RCC 7860 (cell line): ENCODE measurements around the gene ZNF407.

Source experiments
- DNase-seq: peaks from one replicate; pipeline ENCODE4 v3.0.0-alpha.2; 2015; ENCODE audit warnings: low spot score
- FAIRE-seq: peaks from 2 replicates; lab custom pipeline; 2012; peaks lifted over from hg19 to GRCh38; lab: Jason Lieb, UNC

Gene ZNF407

GRCh38 chr18:74624466-74624865 lies 26.8 kb downstream of the ZNF407 start:
- FAIRE-seq (no peak), DNase-seq (no peak)

DNA sequence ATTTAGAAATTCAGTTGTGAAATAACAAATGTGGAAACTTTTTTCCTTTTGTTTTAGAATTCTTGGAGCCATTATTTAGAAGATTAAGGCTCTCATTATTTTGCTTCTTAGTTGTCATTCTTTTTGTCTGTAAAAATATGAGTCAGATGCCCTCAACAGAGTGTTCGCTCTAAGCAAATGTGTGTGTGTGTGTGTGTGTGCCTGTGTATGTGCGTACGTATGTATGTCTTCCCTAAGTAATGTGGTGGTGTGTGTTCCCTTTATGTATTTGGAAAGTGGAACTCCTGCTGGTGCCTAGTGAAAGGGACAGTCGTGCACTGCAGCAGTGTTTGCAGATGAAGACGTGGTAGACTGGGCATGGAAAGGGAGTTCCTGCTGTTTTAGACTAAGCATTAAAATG lies 27.5 kb downstream of the ZNF407 start:
- no peak for FAIRE-seq
- no peak for DNase-seq

- DNase-seq (no peak), FAIRE-seq (no peak)
Observed at GRCh38 chr18:74626049-74626874, 28.6 kb downstream of the ZNF407 start.

- FAIRE-seq (no peak), DNase-seq (no peak)
Observed at GRCh38 chr18:74630804-74631203, 33.1 kb downstream of the ZNF407 start.

DNA sequence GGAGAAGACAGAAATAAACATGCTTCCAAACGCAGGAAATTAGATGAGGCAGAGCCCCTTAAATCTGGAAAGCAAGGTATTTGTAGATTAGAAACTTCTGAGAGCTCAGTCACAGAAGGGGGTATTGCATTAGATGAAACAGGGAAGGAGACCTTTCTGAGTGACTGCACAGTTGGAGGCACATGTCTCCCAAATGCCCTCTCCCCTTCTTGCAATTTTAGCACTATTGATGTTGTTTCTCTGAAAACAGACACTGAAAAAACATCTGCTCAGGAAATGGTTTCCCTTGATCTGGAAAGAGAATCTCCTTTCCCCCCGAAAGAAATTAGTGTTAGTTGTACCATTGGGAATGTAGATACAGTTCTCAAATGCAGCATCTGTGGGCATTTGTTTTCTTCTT lies 33.5 kb downstream of the ZNF407 start:
- DNase-seq (no peak), FAIRE-seq (no peak)

DNA sequence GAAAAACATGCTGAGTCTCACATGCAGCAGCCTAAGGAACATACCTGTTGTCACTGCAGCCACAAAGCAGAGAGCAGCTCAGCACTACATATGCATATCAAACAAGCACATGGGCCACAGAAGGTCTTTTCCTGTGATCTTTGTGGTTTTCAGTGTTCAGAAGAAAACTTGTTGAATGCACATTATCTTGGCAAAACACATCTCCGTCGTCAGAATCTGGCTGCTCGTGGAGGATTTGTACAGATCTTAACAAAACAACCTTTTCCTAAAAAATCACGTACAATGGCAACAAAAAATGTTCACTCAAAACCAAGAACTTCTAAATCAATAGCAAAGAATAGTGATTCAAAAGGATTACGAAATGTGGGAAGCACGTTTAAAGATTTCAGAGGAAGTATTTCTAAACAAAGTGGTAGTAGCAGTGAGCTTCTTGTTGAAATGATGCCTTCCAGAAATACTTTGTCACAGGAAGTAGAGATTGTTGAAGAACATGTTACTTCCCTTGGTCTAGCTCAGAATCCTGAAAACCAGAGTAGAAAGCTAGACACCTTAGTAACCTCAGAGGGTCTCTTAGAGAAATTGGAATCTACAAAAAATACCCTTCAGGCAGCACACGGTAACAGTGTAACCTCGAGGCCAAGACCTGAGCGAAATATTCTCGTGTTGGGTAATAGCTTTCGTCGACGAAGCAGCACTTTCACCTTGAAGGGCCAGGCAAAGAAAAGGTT lies 34.1 kb downstream of the ZNF407 start:
- FAIRE-seq, result no peak
- no peak for DNase-seq

- no peak for FAIRE-seq
- no peak for DNase-seq
Observed at GRCh38 chr18:74632351-74632679, 34.6 kb downstream of the ZNF407 start.

GRCh38 chr18:74632856-74633255 lies 35.2 kb downstream of the ZNF407 start:
- FAIRE-seq (no peak), DNase-seq (no peak)

DNA sequence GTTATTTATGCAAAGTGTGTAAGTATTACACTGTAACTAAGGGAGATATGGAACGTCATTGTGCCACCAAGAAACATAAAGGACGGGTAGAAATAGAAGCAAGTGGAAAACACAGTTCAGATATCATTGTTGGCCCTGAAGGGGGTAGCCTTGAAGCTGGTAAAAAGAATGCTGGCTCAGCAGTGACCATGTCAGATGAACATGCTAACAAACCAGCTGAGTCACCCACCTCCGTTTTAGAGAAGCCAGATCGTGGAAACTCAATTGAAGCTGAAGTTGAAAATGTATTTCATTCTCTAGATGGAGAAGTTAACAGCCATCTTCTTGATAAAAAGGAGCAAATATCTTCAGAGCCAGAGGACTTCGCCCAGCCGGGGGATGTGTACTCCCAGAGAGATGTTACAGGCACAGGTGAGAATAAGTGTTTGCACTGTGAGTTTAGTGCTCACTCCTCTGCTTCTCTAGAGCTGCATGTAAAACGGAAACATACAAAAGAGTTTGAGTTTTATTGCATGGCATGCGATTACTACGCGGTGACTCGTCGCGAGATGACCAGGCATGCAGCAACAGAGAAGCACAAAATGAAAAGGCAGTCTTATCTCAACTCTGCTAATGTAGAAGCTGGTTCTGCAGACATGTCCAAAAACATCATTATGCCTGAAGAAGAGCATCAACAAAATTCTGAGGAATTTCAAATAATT lies 36.1 kb downstream of the ZNF407 start:
- DNase-seq, result no peak
- no peak for FAIRE-seq

DNA sequence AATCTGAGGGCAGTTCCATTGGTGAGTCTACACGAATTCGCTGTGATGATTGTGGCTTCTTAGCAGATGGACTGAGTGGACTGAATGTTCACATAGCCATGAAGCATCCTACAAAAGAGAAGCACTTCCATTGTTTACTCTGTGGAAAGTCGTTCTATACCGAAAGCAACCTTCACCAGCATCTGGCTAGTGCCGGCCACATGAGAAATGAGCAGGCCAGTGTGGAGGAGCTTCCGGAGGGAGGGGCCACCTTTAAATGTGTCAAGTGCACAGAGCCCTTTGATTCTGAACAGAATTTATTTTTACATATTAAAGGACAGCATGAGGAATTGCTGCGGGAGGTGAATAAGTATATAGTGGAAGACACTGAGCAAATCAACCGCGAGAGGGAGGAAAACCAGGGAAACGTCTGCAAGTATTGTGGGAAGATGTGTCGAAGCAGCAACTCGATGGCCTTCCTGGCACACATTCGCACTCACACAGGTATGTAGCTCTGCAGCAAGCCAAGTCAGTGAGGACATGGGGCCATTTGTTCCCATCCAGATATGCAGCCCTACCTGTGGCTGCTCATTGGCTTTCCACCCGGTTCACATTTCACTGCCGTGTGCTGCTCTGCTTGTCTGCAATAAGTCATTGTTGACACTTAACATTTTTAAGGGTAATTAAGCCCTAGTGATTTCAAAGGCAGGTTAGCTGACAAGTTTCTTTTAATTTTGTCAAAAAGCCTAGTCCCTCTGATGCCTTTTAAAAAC lies 37.7 kb downstream of the ZNF407 start:
- DNase-seq (no peak), FAIRE-seq (no peak)

GRCh38 chr18:74637070-74637469 lies 39.4 kb downstream of the ZNF407 start:
- DNase-seq (no peak), FAIRE-seq (no peak)

DNA sequence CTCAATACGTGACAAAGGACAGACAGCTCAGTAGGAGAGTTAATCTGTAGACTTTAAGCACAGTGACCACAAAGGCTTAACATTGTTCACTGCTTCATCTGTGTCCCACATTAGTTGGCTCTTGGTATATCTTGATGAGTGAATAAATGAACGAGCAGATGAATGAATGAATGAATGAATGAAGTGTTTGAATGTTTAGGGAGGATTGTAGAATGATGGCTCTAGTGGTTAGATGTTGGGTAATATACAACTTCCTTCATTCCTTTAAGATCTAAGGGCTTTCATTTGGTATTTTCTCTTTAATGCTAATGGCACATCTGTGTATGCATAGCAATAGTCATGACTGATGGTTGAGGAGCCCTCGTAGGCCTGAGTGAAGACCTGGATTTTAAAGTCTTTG lies 40.5 kb downstream of the ZNF407 start:
- FAIRE-seq (no peak), DNase-seq (no peak)

DNA sequence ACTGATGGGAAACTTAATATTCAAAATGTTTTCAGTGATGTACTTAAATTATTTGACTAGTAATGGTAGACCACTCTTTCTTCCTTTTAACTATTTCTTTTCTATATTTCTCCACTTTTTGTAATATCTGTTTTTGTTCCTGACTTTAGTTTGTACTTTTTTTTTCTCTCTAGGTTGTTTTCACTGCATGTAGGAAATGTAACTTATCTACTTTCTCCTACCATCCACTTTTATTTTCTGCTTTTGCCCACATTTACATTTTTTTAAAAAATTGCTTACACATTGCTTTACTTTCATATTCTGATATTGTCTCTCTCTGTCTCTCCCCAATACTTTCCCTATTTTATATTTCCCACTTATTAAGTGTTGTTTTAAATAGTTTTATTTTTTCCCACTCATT lies 47.0 kb downstream of the ZNF407 start:
- FAIRE-seq (no peak), DNase-seq (no peak)

DNA sequence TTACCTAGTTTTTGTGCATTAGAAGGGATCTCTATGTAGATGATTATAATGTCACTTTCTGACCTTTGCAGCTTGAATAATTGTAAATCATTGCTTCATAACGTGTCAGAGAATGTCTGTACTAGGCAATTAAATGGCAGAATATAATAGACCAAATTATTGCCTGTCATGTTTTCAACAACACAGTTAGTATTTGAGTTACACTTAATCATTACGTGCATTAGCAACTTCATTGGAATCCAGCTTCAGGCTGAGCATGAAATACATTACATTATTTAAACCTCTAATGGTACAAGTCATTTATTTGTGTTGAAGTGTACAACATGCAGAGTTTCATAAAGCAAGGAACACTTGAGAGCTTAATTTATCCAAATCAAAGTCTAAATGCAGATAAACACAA lies 48.0 kb downstream of the ZNF407 start:
- DNase-seq (no peak), FAIRE-seq (no peak)

DNA sequence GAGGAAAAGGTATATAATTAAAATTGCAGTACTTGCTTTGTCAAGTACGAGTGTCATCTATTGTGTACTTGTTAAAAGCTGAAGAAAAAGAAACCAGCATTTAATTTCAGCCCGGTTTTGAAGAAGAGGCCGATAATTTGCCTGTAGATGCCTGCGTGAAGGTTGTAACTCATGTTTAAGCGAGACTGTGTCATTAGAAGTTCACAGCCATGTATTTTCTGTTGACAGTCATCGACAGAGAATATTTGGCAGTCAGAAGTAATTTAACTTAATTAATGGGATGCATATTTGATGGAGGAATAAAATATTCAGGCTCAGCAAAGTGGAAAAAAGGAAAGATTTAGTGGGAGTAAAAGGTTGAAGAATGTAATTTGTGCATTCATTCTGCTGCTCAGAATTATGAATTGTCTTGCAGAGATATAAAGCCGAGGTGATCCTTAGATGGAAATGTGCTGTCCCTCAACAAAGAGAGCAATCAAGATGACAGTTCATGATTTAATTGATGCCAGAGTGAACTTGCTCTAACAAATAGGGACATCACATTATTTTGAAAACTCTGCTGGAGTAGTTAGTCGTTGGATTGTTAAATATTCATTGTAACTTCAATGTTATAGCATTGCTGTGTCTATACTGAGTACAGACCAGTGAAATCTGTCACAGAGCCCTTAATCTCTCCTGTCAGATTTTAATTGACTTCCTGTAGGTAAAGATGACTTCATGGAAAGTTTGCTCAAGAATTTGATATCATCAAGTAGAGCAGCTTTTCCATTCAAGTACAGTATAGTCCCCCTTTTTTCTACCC lies 53.9 kb downstream of the ZNF407 start:
- FAIRE-seq (no peak), DNase-seq (no peak)

DNA sequence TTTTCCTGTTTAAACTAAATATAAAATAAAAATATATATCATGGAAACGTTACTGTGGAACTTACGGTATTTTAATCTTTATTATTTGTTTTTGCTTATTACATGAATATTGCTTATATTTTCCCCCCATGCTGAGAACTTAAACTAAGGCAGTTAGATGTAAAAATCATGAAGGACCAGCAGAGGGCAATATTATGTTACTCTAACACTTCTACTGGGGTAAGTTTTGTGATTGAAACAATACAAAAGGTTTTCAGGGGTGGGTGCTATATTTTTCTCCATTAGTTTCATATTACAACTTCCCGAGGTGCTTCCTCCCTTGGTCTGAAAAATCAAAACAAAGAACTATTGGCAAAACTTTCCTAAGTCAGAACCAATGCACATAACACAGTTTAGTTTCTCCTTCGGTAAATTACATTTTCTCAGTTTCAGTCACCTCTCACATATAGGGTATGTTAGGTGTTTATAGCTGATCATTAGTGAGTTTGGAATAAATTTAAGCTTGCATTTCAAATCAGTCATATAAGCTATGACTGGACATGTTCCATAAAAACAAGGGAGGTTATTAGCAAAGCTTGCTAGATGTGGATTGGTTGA lies 54.8 kb downstream of the ZNF407 start:
- DNase-seq (peak; percentile 8), FAIRE-seq (peak; percentile 72)

- FAIRE-seq, result peak; percentile 78
- peak; percentile 29 for DNase-seq
Observed at GRCh38 chr18:74654638-74655037, 57.0 kb downstream of the ZNF407 start.

- FAIRE-seq (no peak), DNase-seq (no peak)
Observed at GRCh38 chr18:74661008-74661407, 63.3 kb downstream of the ZNF407 start.

DNA sequence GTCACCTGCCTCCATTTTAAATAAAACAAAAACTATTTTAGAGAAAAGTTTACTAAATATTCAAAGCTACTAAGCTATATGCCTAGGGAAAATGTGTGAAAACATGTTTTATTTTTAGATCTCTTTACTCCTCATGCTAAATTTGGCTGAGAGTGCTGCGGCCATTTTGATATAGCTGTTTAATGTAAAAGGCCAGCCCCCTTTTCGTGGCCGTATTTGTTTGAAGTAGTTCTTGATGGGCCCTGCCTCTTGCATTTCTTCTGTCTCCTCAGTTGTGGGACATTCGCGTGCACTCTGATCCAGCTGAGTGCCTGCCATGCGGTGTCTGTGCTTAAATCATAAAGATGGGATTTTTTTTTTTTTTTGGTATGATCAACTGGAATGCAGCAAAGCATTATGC lies 64.0 kb downstream of the ZNF407 start:
- no peak for FAIRE-seq
- no peak for DNase-seq

DNA sequence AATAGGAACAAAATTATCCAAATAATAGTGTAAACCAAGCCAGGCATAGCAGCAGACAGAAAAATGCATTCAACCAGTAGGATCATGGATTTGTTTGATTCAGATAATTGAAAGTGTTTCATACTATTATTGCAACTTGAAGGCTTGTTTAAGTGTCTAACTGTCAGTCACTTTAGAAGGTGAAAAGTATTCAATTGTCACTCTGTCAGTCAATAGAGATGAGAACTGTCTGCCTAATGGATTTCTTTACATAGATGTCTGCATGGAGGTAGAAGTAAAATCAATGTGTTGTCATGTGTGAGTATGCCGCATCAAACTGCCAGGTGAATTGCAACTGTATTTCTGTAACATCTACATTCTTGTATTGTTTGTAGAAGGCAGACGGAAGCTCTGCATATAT lies 65.0 kb downstream of the ZNF407 start:
- FAIRE-seq (no peak), DNase-seq (no peak)
